Activated CD4-positive, alpha-beta T cell treated with anti-CD3 and anti-CD28 coated beads, Interleukin-10, Interleukin-2, amounts not matched to agents 100 ng/mL and 50 ng/mL, durations not matched to agents 16 hours and 8 hours (primary cell): ENCODE measurements around the gene TTC21A.

ENCODE experiments used
- DNase-seq: peaks from one replicate; pipeline ENCODE4 v3.0.0-alpha.2; 2020

Gene TTC21A

GRCh38 chr3:39181408-39182335 lies 74.2 kb downstream of the TTC21A start:
- DNase-seq: no peak

DNA sequence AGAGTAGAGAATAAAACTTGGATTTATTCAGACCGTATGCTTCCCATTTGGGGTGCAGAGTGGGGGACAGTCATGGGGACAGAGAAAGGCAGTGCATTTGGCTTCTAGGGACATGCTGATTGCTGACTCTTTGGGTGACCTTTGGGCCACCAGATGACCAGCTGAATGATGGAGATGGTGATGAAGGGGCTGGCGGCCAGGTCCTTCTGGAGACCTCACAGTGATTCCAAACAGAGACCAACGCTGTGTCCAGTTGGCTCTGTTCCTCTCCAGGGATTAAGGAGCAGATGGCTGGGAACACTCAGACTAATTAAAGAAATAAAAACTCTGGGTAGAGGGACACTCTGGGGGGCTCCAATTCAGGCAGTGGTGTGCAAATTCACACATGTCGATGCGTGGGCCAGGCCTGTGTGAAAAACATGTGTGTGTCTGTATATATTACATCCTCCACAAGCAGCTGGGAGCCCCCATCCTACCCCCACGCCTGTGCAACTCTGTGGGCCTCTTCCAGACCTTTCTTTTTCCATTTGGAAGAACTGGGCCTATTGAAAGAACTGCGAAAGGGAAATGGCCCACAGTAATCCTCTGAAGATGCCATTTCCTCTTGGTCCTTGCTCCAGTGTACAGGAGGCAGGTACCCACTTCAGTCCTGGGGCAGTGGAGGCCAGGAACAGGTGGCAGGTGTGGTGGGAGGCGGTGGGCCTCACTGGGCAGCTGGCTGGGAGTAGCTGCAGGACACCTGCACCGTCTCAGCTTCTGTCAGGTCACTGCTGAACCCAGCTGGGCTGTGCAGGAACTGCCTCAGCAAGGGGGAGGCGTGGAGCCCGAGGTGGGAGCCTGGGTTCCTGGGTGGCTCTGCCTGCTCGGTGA lies 76.0 kb downstream of the TTC21A start:
- DNase-seq: no peak

DNA sequence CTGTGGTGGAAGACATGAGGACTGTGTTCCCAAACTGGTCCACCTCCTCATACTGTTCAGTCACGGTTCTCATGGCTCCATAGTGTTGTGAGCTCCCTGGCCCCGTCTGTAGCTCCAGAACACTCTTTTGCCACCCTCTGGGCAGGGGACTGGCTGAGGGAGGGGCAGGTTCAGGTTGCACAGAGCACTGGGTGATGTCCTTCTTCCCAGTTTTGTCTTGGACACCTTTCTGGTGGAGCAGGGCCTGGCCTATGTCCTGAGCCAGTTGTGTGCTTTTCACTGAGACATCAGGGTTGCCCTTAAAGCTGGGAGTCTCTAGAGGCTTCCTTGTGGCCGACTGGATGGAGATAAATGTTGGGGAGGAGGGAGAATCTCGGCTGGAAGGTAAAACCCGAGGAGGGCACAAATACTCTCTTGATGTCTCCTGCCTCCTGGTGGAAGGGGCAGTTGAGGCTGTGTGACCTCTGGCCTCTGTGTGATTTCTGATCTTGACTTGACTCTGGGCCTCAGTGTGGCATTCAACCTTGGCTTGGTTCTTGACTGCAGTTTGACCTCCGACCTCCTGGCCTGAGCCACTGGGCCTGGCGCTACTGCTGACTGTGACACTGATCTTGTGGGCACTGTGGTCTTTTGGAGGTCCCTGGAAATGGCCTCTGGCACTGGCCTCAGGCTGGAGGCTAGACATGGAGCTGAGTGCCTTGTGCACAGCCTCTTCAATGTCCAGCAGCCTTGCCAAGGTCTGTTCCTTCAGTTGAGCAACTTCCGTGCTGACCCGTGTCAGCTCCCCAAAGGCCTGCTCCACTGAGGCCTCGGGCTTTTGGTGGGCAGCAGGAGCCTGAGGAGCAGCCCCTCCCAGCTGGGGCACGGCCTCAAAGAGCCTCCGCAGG lies 76.8 kb downstream of the TTC21A start:
- DNase-seq: no peak

DNA sequence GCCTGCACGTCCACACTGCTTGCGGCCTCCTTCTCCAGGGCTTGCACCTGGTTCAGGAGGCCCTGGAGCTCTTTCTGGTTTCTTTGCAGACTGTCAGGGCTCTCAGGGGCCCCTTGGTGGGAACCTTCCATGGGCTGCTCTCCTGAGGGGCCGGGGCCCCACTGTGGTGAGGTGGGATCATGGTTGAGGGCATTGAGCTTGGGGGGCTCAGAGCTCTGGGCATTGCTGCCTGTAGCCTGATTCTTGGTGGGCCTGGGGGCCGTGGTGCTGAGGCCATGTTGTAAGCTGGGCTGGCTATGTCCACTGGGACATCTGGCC lies 77.4 kb downstream of the TTC21A start:
- DNase-seq: no peak

DNA sequence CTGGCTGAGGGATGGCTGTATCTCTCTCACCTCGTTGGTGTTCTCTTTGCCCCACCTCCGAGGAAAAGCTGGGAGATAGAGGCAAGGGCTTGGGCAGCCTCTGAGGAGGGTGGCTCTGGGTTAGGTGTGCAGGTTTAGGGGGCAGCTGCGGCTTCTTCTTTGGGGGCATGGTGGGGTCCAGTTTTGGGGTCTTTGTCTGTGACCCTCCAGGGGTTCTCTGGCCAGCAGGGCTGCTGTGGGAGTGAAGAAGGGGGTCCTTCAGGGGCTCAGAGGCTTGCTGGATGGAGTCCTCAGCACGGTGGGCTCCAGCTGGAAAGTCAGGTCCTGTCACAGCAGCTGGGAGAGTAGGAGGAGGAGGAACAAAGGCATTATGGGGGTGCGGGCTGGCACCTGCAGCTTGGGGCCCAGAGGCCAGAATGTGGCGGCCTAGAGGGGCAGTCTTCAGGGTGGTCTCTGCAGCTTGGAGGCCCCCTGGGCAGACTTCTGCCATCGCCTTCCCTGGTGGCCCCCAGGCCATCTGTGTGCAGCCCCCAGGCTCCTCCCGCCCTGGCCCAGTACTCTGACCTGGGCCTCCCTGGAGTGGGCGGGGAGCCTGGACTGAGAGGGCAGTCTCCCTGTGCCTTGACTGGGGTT lies 78.0 kb downstream of the TTC21A start:
- DNase-seq: no peak

DNA sequence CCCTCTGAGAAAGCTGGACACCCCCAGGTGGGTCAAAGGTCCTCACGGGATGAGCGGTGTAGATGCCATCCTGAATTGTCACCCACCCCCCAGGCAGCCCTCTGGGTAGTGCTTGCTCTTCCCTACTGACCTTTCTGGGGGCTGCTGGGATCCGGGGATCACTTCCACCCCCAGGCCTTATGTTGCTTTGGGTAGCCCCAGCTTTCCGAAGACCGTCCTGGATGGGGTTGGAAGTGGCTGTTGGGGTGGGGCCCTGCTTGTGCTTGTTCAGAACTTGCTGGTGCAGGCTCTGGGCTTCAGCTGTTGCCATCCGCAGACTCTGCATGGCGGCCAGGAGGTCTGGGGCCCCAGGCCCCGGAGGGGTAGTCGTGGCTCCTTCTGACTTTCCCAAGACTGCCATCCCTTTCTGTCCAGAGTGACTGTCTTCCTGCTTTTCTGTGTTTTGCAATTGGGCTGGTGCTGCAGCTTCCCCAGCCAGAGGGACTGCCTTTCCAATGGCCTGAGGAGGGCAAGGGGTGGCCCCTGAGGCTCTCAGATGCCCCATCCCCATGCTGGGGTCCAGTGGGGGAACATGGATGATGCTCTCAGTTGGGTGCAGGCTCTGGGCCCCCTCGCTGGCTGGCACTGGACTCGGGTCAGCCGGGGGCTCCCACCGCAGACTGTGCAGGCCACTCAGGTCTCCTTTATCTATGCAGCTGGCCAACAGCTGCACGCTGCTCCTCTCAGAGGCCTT lies 78.6 kb downstream of the TTC21A start:
- DNase-seq: no peak

- DNase-seq: no peak
These were observed 79.2 kb downstream of the TTC21A start for GRCh38 chr3:39186692-39187151.

- no peak for DNase-seq
These were observed 80.1 kb downstream of the TTC21A start for GRCh38 chr3:39187372-39188155.
